Measurements from ENCODE around the gene AMBRA1.

DNA sequence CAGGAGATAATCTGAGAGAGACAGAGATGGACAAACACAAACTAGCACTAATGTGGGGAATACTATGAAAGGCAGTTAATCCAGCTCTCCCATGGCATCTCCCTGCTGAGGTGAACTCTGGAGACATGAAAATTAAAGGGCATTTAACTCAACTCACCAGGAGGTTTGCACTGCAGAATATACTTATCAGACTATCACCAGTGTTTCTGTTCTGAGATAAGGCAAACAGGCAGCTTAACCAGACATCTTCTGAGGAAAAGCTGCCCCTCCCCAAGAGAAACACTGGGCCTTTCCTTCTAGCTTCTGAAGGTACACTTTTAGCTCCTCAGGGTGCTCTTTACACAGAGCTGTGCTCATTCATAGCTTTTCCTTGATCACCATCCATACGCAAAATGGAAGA is 85.5 kb downstream of the AMBRA1 start:
- no peak for TF ChIP-seq EZH2 (IDR thresholded peaks at IDR 0.05; ENCODE audit: borderline replicate concordance, low read depth, low read length, severe bottlenecking)
- TF ChIP-seq, protein P1, sequence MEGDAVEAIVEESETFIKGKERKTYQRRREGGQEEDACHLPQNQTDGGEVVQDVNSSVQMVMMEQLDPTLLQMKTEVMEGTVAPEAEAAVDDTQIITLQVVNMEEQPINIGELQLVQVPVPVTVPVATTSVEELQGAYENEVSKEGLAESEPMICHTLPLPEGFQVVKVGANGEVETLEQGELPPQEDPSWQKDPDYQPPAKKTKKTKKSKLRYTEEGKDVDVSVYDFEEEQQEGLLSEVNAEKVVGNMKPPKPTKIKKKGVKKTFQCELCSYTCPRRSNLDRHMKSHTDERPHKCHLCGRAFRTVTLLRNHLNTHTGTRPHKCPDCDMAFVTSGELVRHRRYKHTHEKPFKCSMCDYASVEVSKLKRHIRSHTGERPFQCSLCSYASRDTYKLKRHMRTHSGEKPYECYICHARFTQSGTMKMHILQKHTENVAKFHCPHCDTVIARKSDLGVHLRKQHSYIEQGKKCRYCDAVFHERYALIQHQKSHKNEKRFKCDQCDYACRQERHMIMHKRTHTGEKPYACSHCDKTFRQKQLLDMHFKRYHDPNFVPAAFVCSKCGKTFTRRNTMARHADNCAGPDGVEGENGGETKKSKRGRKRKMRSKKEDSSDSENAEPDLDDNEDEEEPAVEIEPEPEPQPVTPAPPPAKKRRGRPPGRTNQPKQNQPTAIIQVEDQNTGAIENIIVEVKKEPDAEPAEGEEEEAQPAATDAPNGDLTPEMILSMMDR (IDR thresholded peaks at IDR 0.05; ENCODE audit: borderline replicate concordance, extremely low read depth, low read length, poor library complexity, severe bottlenecking), result no peak
